GM18507 (cell line): Measurements from ENCODE around the gene CRYBG1.

Experiments used
- DNase-seq: peaks from one replicate; pipeline ENCODE4 v3.0.0; 2011; ENCODE audit warnings: low read depth; ENCODE audit not compliant: insufficient read length; ENCODE audit errors: extremely low spot score
- FAIRE-seq: peaks from 2 replicates; lab custom pipeline; 2011; peaks lifted over from hg19 to GRCh38; lab: Jason Lieb, UNC

Gene CRYBG1

GRCh38 chr6:106450653-106451052 is 90.1 kb downstream of the CRYBG1 start:
- no peak for DNase-seq
- FAIRE-seq, result no peak

- DNase-seq, result no peak
- FAIRE-seq, result no peak
These were observed 90.9 kb downstream of the CRYBG1 start for GRCh38 chr6:106451439-106451838.

- no peak for FAIRE-seq
These were observed 92.1 kb downstream of the CRYBG1 start for GRCh38 chr6:106452628-106453027.

GRCh38 chr6:106453756-106454367 is 93.3 kb downstream of the CRYBG1 start:
- FAIRE-seq (no peak), DNase-seq (no peak)

More at GRCh38 chr6:106452628-106453027, 92.1 kb downstream of the CRYBG1 start:
- no peak for DNase-seq

- DNase-seq, result no peak
These were observed 96.2 kb downstream of the CRYBG1 start for GRCh38 chr6:106456756-106457155.

GRCh38 chr6:106458021-106458986 is 97.8 kb downstream of the CRYBG1 start:
- no peak for DNase-seq
- no peak for FAIRE-seq

More at GRCh38 chr6:106456756-106457155, 96.2 kb downstream of the CRYBG1 start:
- no peak for FAIRE-seq

- no peak for FAIRE-seq
- DNase-seq, result no peak
These were observed 100.0 kb downstream of the CRYBG1 start for GRCh38 chr6:106460481-106460880.

GRCh38 chr6:106461084-106461483 is 100.6 kb downstream of the CRYBG1 start:
- DNase-seq (no peak), FAIRE-seq (no peak)

- FAIRE-seq (no peak), DNase-seq (no peak)
These were observed 102.5 kb downstream of the CRYBG1 start for GRCh38 chr6:106462923-106463557.

GRCh38 chr6:106466211-106466610 is 105.7 kb downstream of the CRYBG1 start:
- DNase-seq (no peak), FAIRE-seq (no peak)

GRCh38 chr6:106468935-106469334 is 108.4 kb downstream of the CRYBG1 start:
- no peak for DNase-seq
- FAIRE-seq, result no peak

GRCh38 chr6:106469882-106470281 is 109.4 kb downstream of the CRYBG1 start:
- DNase-seq, result no peak
- FAIRE-seq, result no peak

GRCh38 chr6:106470316-106470715 is 109.8 kb downstream of the CRYBG1 start:
- no peak for FAIRE-seq
- no peak for DNase-seq

GRCh38 chr6:106470811-106471210 is 110.3 kb downstream of the CRYBG1 start:
- FAIRE-seq (no peak), DNase-seq (no peak)

- no peak for DNase-seq
- no peak for FAIRE-seq
These were observed 113.3 kb downstream of the CRYBG1 start for GRCh38 chr6:106473812-106474211.

- DNase-seq, result no peak
- no peak for FAIRE-seq
These were observed 113.9 kb downstream of the CRYBG1 start for GRCh38 chr6:106474466-106474865.

GRCh38 chr6:106475284-106475683 is 114.8 kb downstream of the CRYBG1 start:
- no peak for FAIRE-seq
- no peak for DNase-seq

- no peak for DNase-seq
- no peak for FAIRE-seq
These were observed 116.0 kb downstream of the CRYBG1 start for GRCh38 chr6:106476331-106477105.

- DNase-seq, result no peak
- no peak for FAIRE-seq
These were observed 116.6 kb downstream of the CRYBG1 start for GRCh38 chr6:106477146-106477545.

GRCh38 chr6:106477790-106478189 is 117.3 kb downstream of the CRYBG1 start:
- DNase-seq (no peak), FAIRE-seq (no peak)
